HG02943 (cell line): ENCODE results near the gene HNRNPA3.
A peak's percentile ranks its signal among the peaks of the same experiment; 100 is the strongest.

Experiments used
- ATAC-seq: cut with Tn5 transposase; IDR thresholded peaks from one replicate; pipeline ENCODE4 v1.9.1; 2021; ENCODE audit warnings: mild to moderate bottlenecking, low read depth, moderate library complexity; ENCODE audit not compliant: unreplicated experiment

Gene HNRNPA3

GRCh38 chr2:177251165-177251542 is 38.6 kb downstream of the HNRNPA3 start:
- ATAC-seq: no peak

GRCh38 chr2:177252808-177253531 is 40.4 kb downstream of the HNRNPA3 start:
- no peak for ATAC-seq

GRCh38 chr2:177253704-177254103 is 41.1 kb downstream of the HNRNPA3 start:
- no peak for ATAC-seq

- ATAC-seq: no peak
Observed at GRCh38 chr2:177254433-177255226, 42.0 kb downstream of the HNRNPA3 start.

- ATAC-seq: no peak
Observed at GRCh38 chr2:177255227-177255601, 42.6 kb downstream of the HNRNPA3 start.

GRCh38 chr2:177256026-177256425 is 43.4 kb downstream of the HNRNPA3 start:
- no peak for ATAC-seq

- ATAC-seq: no peak
Observed at GRCh38 chr2:177256695-177257094, 44.1 kb downstream of the HNRNPA3 start.

- ATAC-seq: no peak
Observed at GRCh38 chr2:177257471-177257870, 44.9 kb downstream of the HNRNPA3 start.

- no peak for ATAC-seq
Observed at GRCh38 chr2:177258059-177258458, 45.5 kb downstream of the HNRNPA3 start.

- ATAC-seq: no peak
Observed at GRCh38 chr2:177260379-177260778, 47.8 kb downstream of the HNRNPA3 start.

GRCh38 chr2:177261116-177262060 is 48.8 kb downstream of the HNRNPA3 start:
- ATAC-seq: no peak

GRCh38 chr2:177262092-177262491 is 49.5 kb downstream of the HNRNPA3 start:
- ATAC-seq: no peak

- ATAC-seq: no peak
Observed at GRCh38 chr2:177262958-177263450, 50.4 kb downstream of the HNRNPA3 start.

GRCh38 chr2:177263451-177264208 is 51.0 kb downstream of the HNRNPA3 start:
- ATAC-seq: peak; percentile 41

GRCh38 chr2:177264209-177264692 is 51.7 kb downstream of the HNRNPA3 start:
- ATAC-seq: peak; percentile 14

- peak; percentile 57 for ATAC-seq
Observed at GRCh38 chr2:177264693-177265587, 52.3 kb downstream of the HNRNPA3 start, which contains the start of gene NFE2L2. Gene NFE2L2, minus strand, starts transcription at chr2:177264727. Its CDS starts 151 bp downstream, at chr2:177264576.

GRCh38 chr2:177265824-177266817 is 53.5 kb downstream of the HNRNPA3 start:
- ATAC-seq: no peak
